ENCODE measurements around the gene HES2. TPM values are rescaled to one million over a fixed set of nuclear protein-coding genes. Genes with fewer than 3 reads are reported as not detected.

Gene HES2
- total RNA-seq, 1 experiment from 2014 or later, result 1.2 TPM

DNA sequence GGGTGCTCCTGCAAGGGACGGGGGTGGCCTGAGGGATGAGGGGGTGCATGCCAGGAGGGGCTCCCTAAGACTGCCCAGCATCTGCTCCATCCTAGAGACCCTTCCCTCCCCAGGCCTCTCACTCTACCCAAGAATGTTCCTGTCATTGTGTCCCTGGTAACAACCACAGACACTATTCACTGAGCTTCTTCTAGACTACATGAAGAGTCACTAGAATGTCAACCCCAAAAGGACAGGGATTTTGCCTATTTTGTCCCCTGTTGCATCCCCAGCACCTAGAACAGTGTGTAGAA, 43.3 kb upstream of the HES2 start:
- no CpG with 5 or more reads among the region's 1 CpG for WGBS (ENCODE audit: extremely low coverage, insufficient read length, low lambda C conversion rate)
- TF ChIP-seq, protein P1, sequence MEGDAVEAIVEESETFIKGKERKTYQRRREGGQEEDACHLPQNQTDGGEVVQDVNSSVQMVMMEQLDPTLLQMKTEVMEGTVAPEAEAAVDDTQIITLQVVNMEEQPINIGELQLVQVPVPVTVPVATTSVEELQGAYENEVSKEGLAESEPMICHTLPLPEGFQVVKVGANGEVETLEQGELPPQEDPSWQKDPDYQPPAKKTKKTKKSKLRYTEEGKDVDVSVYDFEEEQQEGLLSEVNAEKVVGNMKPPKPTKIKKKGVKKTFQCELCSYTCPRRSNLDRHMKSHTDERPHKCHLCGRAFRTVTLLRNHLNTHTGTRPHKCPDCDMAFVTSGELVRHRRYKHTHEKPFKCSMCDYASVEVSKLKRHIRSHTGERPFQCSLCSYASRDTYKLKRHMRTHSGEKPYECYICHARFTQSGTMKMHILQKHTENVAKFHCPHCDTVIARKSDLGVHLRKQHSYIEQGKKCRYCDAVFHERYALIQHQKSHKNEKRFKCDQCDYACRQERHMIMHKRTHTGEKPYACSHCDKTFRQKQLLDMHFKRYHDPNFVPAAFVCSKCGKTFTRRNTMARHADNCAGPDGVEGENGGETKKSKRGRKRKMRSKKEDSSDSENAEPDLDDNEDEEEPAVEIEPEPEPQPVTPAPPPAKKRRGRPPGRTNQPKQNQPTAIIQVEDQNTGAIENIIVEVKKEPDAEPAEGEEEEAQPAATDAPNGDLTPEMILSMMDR (conservative IDR thresholded peaks at IDR 0.05), result no peak

More for the DNA sequence above, 43.3 kb upstream of the HES2 start:
- Histone ChIP-seq H3K79me2 (ENCODE audit: insufficient read depth, low read length) (no peaks in the 10 kb centered on the region), H3K56ac (ENCODE audit: insufficient read length, low read depth, low read length) (no peak overlapping the region), H3K14ac (ENCODE audit: insufficient read depth, low read length) (no peak overlapping the region; the same call in 1 of the 2 replicates), H4K20me1 (ENCODE audit: control insufficient read depth, insufficient read depth, insufficient read length) (no peaks in the 10 kb centered on the region), H3K23ac (ENCODE audit: insufficient read length, low read depth, low read length) (no peak overlapping the region), H3K4me2 (ENCODE audit: insufficient read depth, insufficient read length, low read length) (no peak overlapping the region), H3K18ac (ENCODE audit: insufficient read length, low read depth, low read length) (no peak overlapping the region), H2AK5ac (ENCODE audit: insufficient read length, low read length) (no peak overlapping the region), H3K23me2 (ENCODE audit: insufficient read length, low read depth, low read length, poor library complexity, severe bottlenecking) (no peaks in the 10 kb centered on the region), H3T11ph (ENCODE audit: low read length) (no peak overlapping the region), H2BK15ac (ENCODE audit: low read depth, low read length) (no peak overlapping the region), H2BK20ac (ENCODE audit: low read depth, low read length, poor library complexity, severe bottlenecking) (no peak overlapping the region), H2BK120ac (ENCODE audit: low read depth, low read length, poor library complexity, severe bottlenecking) (no peak overlapping the region), H4K8ac (replicated peaks; ENCODE audit: insufficient read length, low read depth, low read length) (no peak overlapping the region), H3K9me3 (ENCODE audit: control insufficient read depth, low read depth, low read length) (no peaks in the 10 kb centered on the region), H3K9ac (ENCODE audit: extremely low read depth, insufficient read length, low read length) (no peak overlapping the region), H2BK5ac (ENCODE audit: insufficient read length, low read length) (no peak overlapping the region), H3K4me1 (ENCODE audit: insufficient read depth, low read length) (peaks cover 3% of the 10 kb centered on the region; the same call in 1 of the 2 replicates), H4K91ac (ENCODE audit: insufficient read length, low read depth, low read length) (no peak overlapping the region), H2BK12ac (ENCODE audit: insufficient read length, low read depth, low read length) (no peak overlapping the region), H3K27ac (ENCODE audit: insufficient read length, low read depth, low read length) (no peak overlapping the region), H4K5ac (ENCODE audit: insufficient read length, low read depth, low read length) (no peak overlapping the region), H3K27me3 (ENCODE audit: insufficient read depth, low read length) (no peaks in the 10 kb centered on the region), H3K4ac (ENCODE audit: low read depth, low read length) (no peak overlapping the region), H3K79me1 (ENCODE audit: insufficient read depth, low read depth, low read length, poor library complexity, severe bottlenecking) (no peaks in the 10 kb centered on the region), H2AFZ (ENCODE audit: low read length) (no peak overlapping the region)
- Mint-ChIP-seq H3K4me1 (peaks cover 16 to 30% of the 10 kb centered on the region in 2 experiments), H3K9me3 (no peaks in the 10 kb centered on the region), H3K4me3 (no peak overlapping the region), H3K27me3 (ENCODE audit: low read depth) (no peaks in the 10 kb centered on the region; the same call in 1 of the 2 replicates), H3K27ac (no peak overlapping the region), H3K36me3 (ENCODE audit: insufficient read depth in 1 of 3, low read depth in 3 of 3) (peaks cover 1 to 38% (median 27%) of the 10 kb centered on the region in 3 experiments; a peak in 6 of 7 replicates)
- no peak for DNase-seq
